ENCODE measurements around the gene RAB5B.

DNA sequence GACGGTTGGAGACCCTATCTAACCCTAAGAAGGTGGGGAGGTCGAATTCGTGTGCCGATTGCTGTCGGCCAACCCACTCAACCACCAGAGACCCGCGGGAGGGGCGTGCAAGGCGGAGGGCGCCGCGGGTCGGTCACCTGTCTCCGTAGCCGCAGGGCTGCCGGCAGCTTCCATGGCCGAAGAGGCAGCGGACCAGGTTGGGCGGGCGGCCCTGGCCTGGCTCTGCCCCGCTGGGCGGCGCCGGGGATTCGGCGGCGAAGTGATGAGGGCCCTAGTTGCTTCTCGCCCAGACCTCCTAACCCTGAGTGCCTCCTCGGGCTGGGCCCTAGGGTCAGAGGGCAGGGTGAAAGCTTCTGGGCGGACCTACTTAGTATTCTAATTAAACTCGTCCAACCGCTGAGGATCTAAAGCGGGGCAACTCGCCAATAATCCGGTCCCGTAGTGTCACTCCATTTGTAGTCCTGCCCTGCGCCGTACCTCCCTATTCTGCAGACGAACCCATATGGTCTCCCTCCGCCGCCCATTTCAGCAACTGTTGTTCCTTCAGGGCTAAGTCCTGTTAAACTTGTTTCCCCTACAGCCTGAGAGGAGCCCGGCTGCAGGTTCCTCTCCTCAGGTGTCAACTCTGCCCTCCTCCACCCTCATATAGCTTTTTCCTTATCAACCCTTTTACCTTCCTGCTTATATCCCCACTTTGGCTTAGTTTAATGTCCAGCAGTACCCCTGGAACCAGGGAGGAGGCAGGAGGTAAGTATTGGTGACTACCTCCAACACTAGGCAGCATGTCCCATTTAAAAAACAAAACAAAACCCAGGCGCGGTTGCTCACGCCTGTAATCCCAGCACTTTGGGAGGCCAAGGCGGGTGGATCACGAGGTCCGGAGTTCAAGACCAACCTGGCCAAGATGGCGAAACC lies 46.0 kb upstream of the RAB5B start, which contains the start of gene PYM1:
- TF ChIP-seq CTCF (IDR thresholded peaks at IDR 0.05; ENCODE audit: poor library complexity) (no peak), EZH2phosphoT487 (IDR thresholded peaks at IDR 0.05; ENCODE audit: low read depth, severe bottlenecking, unreplicated experiment) (no peak)
